HepG2 (cell line): ENCODE results near the gene NFAT5. TPM values are rescaled to one million over a fixed set of nuclear protein-coding genes. Genes with fewer than 3 reads are reported as not detected.

ENCODE experiments used
- ATAD3A ChIP-seq: sonication (generic); formaldehyde crosslinking; IDR thresholded peaks from 2 replicates; pipeline ENCODE4 v1.4.0; 2020; ENCODE audit warnings: missing genetic modification reagents
- HNRNPH1 ChIP-seq: fragments of 200-400 bp; formaldehyde crosslinking; optimal IDR thresholded peaks from 2 replicates; pipeline ENCODE3; 2017; ENCODE audit warnings: mild to moderate bottlenecking, low read depth, low read length
- NCOA5 ChIP-seq: sonication (generic); formaldehyde crosslinking; IDR thresholded peaks from 2 replicates; pipeline ENCODE4 v1.4.0; 2020; ENCODE audit warnings: missing genetic modification reagents
- NR2C2 ChIP-seq: sonication (generic); formaldehyde crosslinking; IDR thresholded peaks from 2 replicates; pipeline ENCODE4 v1.4.0; 2020; ENCODE audit warnings: missing genetic modification reagents, mild to moderate bottlenecking, moderate library complexity, borderline replicate concordance
- SCMH1 ChIP-seq: sonication (generic); formaldehyde crosslinking; IDR thresholded peaks from 2 replicates; pipeline ENCODE4 v1.9.0; 2021; ENCODE audit warnings: missing genetic modification reagents, mild to moderate bottlenecking, borderline replicate concordance
- SKI ChIP-seq: fragments of 450-650 bp; IDR thresholded peaks from one replicate; pipeline ENCODE4 v1.6.1; 2018; ENCODE audit warnings: mild to moderate bottlenecking; ENCODE audit not compliant: partially characterized antibody
- SMARCC2 ChIP-seq: fragments of 450-650 bp; IDR thresholded peaks from 2 replicates; pipeline ENCODE4 v1.6.1; 2017; ENCODE audit warnings: antibody characterized with exemption, mild to moderate bottlenecking
- STAT5B ChIP-seq: sonication (generic); formaldehyde crosslinking; IDR thresholded peaks from 2 replicates; pipeline ENCODE4 v1.4.0; 2020; ENCODE audit warnings: missing genetic modification reagents
- STAT6 ChIP-seq: sonication (generic); formaldehyde crosslinking; IDR thresholded peaks from 2 replicates; pipeline ENCODE4 v1.4.0; 2020; ENCODE audit warnings: missing genetic modification reagents, mild to moderate bottlenecking, borderline replicate concordance
- TARDBP ChIP-seq: sonication (generic); formaldehyde crosslinking; IDR thresholded peaks from 2 replicates; pipeline ENCODE4 v1.8.0; 2022; ENCODE audit warnings: mild to moderate bottlenecking, missing genetic modification reagents
- ZBTB20 ChIP-seq: sonication (generic); formaldehyde crosslinking; IDR thresholded peaks from 2 replicates; pipeline ENCODE4 v1.8.1; 2023; ENCODE audit warnings: missing genetic modification reagents, low read depth, mild to moderate bottlenecking, borderline replicate concordance
- ZBTB25 ChIP-seq: IDR thresholded peaks from 2 replicates; pipeline ENCODE4 v1.6.1; 2018; ENCODE audit warnings: missing genetic modification reagents
- ZFX ChIP-seq: sonication (generic); formaldehyde crosslinking; IDR thresholded peaks from 2 replicates; pipeline ENCODE4 v1.4.0; 2020; ENCODE audit warnings: mild to moderate bottlenecking, low read depth, missing genetic modification reagents, moderate library complexity
- ZFYVE20 ChIP-seq: sonication (generic); formaldehyde crosslinking; IDR thresholded peaks from 2 replicates; pipeline ENCODE4 v1.8.0; 2023; ENCODE audit warnings: low read depth, mild to moderate bottlenecking, moderate library complexity, missing genetic modification reagents, borderline replicate concordance
- ZNF501 ChIP-seq: sonication (generic); formaldehyde crosslinking; IDR thresholded peaks from 2 replicates; pipeline ENCODE4 v1.5.1; 2020; ENCODE audit warnings: mild to moderate bottlenecking, moderate library complexity, missing genetic modification reagents
- polyA plus RNA-seq, 8 experiments: library from polyadenylated mRNA; depleted of rRNA in 3 of 8; stranded (reverse) in 7 of 8; unstranded in 1 of 8; fragments of >200 nt; fragmentation: Illumina TruSeq in 4 of 8; extraction: Trizol in 4 of 8; gene quantifications; 2 replicates each; pipeline versions ENCODE4 v1.2.1 to v1.2.3, GENCODE V29; 2011 to 2016; ENCODE audit warnings: low read depth in 4 of 8, missing spikeins in 1 of 8, mixed read lengths in 1 of 8; ENCODE audit not compliant: insufficient read depth in 1 of 8
- total RNA-seq, 5 experiments: library from RNA; depleted of rRNA; stranded (reverse); fragments of >200 nt; fragmentation: Illumina TruSeq; extraction: Trizol; gene quantifications; 2 replicates each; pipeline ENCODE4 v1.2.3, GENCODE V29; 2016; ENCODE audit warnings: low read depth in 1 of 5
- TF ChIP-seq, protein P1 (sequence below): sonication (generic); formaldehyde crosslinking; IDR thresholded peaks from 2 replicates; pipeline ENCODE4 v1.8.0; 2022; ENCODE audit warnings: missing genetic modification reagents, low read depth, mild to moderate bottlenecking, borderline replicate concordance
- TF ChIP-seq, protein P2 (sequence below): IDR thresholded peaks from 2 replicates; pipeline ENCODE4 v1.6.1; 2012; ENCODE audit warnings: inconsistent platforms
- TF ChIP-seq, protein P3 (sequence below): sonication (generic); formaldehyde crosslinking; IDR thresholded peaks from 2 replicates; pipeline ENCODE4 v1.8.0; 2022; ENCODE audit warnings: mild to moderate bottlenecking, missing genetic modification reagents; ENCODE audit not compliant: insufficient replicate concordance
- TF ChIP-seq, protein P4 (sequence below): sonication (generic); formaldehyde crosslinking; IDR thresholded peaks from 2 replicates; pipeline ENCODE4 v1.5.0; 2020; ENCODE audit warnings: missing genetic modification reagents

Gene NFAT5
- total and polyA plus RNA-seq, 2 of the 13 experiments (the other 11 are each of a cell fraction or from before 2014, with no cell fraction given) = 20.5 to 54.3 TPM

- TF ChIP-seq, protein P1, sequence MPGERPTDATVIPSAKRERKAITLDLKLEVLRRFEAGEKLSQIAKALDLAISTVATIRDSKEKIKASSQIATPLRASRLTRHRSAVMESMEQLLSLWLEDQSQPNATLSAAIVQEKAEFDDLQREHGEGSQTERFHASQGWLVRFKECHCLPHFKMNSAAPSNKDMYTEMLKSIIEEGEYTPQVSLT (CRISPR knock-in tag) = no peak
- no peak for TF ChIP-seq SKI
- no peak for TF ChIP-seq ZNF501 (CRISPR knock-in tag)
- no peak for TF ChIP-seq SCMH1 (CRISPR knock-in tag)
- TF ChIP-seq ZFYVE20 (CRISPR knock-in tag) = no peak
- TF ChIP-seq NCOA5 (CRISPR knock-in tag) = no peak
- TF ChIP-seq ZBTB25 (CRISPR knock-in tag) = no peak
- no peak for TF ChIP-seq STAT5B (CRISPR knock-in tag)
- no peak for TF ChIP-seq ZBTB20 (CRISPR knock-in tag)
- TF ChIP-seq ZFX (CRISPR knock-in tag) = peak; percentile 50; the same call in 1 of the 2 replicates
- TF ChIP-seq, protein P2, sequence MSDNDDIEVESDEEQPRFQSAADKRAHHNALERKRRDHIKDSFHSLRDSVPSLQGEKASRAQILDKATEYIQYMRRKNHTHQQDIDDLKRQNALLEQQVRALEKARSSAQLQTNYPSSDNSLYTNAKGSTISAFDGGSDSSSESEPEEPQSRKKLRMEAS = 0 out of 2 replicates have a peak, but pooled peaks have one; percentile 15
- TF ChIP-seq, protein P3, sequence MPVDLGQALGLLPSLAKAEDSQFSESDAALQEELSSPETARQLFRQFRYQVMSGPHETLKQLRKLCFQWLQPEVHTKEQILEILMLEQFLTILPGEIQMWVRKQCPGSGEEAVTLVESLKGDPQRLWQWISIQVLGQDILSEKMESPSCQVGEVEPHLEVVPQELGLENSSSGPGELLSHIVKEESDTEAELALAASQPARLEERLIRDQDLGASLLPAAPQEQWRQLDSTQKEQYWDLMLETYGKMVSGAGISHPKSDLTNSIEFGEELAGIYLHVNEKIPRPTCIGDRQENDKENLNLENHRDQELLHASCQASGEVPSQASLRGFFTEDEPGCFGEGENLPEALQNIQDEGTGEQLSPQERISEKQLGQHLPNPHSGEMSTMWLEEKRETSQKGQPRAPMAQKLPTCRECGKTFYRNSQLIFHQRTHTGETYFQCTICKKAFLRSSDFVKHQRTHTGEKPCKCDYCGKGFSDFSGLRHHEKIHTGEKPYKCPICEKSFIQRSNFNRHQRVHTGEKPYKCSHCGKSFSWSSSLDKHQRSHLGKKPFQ (CRISPR knock-in tag) = no peak
- TF ChIP-seq NR2C2 (CRISPR knock-in tag) = no peak
- no peak for TF ChIP-seq ATAD3A (CRISPR knock-in tag)
- TF ChIP-seq STAT6 = no peak
- TF ChIP-seq TARDBP (CRISPR knock-in tag) = no peak
- TF ChIP-seq, protein P4, sequence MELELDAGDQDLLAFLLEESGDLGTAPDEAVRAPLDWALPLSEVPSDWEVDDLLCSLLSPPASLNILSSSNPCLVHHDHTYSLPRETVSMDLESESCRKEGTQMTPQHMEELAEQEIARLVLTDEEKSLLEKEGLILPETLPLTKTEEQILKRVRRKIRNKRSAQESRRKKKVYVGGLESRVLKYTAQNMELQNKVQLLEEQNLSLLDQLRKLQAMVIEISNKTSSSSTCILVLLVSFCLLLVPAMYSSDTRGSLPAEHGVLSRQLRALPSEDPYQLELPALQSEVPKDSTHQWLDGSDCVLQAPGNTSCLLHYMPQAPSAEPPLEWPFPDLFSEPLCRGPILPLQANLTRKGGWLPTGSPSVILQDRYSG (CRISPR knock-in tag) = no peak
- no peak for TF ChIP-seq HNRNPH1
- TF ChIP-seq SMARCC2 = no peak
Observed at GRCh38 chr16:69520800-69521602, 44.8 kb upstream of the NFAT5 start (continued).
